UCSD-AML1 (cell line): ENCODE results near the gene CBL.
A peak's percentile ranks its signal among the peaks of the same experiment; 100 is the strongest.

ENCODE experiments used
- DNase-seq: peaks from one replicate; lab custom pipeline; 2025; ENCODE audit not compliant: unreplicated experiment; lab: John Stamatoyannopoulos, UW

CBL gene

DNA sequence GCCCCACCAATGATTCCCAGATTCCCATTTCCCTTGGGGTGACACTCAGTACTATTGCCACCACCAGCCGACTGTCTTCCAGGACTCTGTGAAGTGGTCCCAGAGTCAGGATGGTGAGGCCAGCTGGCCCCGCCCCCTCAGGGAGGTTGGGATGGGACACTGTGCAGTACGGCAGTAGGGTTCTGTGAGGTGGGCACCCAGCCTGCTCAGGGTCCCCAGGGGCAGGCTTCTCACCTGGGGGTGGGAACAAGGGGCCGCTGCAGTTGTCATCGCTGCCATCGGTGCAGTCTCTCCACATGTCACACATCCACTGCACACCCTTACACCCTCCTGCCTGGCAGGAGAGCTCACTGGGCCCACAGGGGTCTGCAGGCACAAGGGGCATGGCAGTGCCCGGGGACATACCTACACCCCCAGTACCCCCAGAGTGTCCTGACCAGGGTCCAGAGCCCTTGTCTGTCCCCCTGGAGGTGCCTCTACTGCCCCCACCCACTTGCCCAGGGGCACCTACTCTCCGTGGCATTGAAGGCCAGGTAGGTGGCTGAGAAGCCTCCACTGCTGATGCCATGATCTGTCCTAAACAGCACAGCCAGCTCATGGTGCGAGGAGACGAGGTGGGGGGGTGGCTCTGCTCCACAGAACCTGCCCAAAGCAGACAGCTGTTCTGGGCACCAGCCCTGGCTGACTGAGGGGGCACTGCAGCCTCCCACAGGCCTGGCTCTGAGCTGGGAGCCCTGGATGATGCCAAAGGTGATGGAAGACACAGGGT lies 136.4 kb downstream of the CBL start:
- DNase-seq: no peak

GRCh38 chr11:119343726-119344125 lies 137.6 kb downstream of the CBL start:
- DNase-seq: no peak

GRCh38 chr11:119344291-119345010 lies 138.3 kb downstream of the CBL start:
- DNase-seq: no peak

DNA sequence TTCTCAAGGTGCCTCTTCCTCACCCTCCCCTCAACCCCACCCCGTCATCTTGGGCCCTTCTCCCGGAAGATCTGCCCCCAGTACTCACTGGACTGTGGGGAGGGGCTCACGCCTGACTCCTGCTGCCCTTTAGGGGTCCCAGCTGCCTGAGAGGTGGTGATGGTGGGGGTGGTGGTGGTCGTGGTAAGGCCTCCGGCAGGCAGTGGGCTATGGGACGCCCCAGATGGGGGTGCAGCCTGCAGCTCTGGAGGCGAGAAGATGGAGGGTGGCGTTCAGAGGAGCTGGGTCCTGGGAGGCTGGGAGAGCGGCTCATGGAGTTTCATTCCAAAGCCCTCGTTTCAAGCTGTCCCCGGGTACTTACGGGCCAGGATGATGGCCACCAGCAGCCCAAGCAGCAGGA lies 139.5 kb downstream of the CBL start:
- no peak for DNase-seq

DNA sequence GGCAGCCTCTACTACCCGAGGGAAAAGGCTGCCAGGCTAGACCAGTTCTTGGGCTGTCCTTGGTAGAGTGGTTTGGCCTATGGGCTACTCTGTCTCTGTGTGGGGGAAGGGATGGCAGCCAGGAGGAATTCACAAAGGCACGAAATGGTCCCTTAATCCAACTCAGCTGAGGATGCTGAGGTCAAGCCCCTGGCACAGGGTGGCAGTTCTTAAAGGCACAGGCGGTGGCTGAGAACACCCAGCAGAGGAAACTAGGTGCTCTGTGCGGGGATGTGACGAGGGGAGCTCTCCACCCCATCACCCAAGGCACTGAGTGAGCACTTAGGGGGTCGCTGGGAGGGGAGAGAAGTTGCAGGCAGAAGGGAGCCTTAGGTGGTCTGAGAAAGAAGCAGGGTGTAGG lies 140.5 kb downstream of the CBL start, which contains the start of gene MFRP:
TSS of gene MFRP (minus strand) at position 101 of the 400 bp plus-strand sequence. CDS start 192 bp downstream, outside the sequence.
- DNase-seq: no peak

- no peak for DNase-seq
Measured at GRCh38 chr11:119347242-119347641, 141.1 kb downstream of the CBL start.

- no peak for DNase-seq
Measured at GRCh38 chr11:119347940-119348605, 141.9 kb downstream of the CBL start.

DNA sequence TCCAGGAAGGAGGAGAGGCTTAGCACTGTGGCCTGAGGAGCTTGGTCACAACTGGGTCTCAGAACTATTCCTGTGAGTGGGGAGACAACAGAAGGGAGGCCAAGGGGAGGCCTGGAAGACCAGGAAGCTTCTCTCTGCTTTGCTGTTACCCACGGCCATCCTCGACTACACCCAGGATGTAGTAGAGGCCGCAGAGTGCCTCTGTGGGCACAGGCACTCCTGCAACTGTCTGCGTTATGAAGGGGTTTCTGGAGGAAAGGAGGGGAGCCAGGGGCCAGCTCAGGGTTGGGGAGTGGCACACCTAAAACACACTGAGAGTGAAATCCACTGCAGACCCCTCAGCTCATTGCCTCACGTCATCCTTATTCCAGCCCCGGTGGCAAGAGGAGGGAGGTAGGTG lies 144.2 kb downstream of the CBL start:
- no peak for DNase-seq

GRCh38 chr11:119351232-119351631 lies 145.1 kb downstream of the CBL start:
- no peak for DNase-seq

DNA sequence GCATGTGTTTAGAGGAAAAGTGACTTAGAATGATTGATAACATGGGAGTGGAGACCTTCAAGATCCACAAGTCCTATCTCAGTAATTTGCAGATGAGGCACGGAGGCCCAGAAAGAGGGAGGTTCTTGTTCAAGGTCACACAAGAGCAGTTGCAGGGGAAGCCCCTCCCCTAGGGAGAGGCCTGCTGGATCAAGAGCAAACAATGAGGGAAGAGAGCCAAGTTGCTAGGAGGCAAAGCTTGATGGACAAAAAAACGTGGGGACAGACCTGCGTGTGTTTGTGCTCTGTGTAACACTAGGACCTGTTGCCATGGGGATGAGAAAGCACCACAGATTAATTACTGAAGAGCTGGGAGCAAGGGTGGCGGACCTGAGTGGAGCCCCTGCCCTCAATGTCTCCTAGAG lies 146.7 kb downstream of the CBL start:
- DNase-seq: no peak

DNA sequence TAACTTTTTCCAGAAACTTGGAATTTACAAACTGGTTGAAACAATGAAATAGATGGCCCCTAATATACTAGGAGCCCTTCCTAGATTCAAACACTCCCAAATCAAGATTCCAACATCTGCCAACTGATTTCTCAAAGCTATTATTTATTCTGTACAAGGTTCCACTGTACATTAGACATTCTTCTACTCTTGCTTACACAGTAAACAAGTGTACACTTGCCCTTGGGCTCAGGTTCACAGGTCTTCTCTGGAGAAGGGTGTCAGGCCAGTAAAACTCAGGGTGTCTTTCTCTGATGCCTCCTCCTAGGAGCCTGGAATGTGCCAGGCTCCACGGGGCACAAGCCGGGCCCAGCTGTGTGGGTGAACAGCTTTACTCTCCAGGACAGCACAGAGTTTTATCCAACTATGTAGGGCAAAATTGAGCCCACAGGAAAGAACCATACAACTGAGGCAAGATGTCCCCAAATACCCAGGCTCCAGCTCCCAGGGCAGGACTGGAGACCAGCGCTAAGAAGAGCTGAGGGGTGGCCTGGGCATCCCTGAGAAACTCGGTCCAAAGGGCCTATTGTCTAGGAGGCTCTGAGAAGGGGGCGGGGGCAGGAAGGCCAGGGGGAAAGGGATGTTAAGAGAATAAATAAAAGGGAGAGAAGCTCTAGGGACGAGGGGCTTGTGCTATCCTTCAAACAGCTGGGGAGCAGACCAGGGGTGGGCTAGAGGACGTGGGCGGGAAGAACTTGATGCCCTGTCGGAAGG lies 149.1 kb downstream of the CBL start:
- DNase-seq: no peak

DNA sequence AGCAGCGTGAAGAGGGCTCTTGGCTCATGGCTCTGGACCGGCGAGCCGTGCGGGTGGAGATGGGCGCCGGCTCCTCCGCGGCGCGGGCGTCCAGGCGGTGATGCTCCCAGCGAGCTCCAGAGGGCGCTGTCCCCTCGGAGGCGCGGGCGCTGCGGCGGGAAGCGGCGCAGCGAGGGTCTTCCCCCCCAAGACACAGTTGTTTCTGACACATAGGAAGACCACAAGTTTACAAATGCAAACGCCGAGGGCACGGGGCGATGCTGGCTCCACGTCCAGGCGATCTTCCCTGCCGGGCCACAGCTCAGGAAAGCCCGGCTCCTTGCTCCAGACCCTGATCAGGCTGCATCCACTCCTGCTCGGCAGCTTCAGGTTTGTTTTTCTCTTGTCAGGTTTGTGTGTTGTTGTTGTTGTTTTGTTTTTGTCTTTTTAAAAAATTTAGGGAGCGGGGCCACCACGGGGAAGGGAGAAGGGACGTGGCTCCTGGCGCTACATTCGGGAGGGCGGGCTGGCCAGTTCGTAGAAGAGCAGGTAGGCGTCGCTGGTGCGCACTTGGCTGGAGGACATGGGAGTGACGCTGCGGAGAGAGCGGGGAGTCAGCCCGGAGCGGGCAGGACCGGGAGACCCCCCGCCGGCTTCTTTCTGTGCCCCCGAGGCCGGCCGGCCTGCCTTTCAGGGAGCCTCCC lies 150.4 kb downstream of the CBL start:
- DNase-seq: peak; percentile 60

DNA sequence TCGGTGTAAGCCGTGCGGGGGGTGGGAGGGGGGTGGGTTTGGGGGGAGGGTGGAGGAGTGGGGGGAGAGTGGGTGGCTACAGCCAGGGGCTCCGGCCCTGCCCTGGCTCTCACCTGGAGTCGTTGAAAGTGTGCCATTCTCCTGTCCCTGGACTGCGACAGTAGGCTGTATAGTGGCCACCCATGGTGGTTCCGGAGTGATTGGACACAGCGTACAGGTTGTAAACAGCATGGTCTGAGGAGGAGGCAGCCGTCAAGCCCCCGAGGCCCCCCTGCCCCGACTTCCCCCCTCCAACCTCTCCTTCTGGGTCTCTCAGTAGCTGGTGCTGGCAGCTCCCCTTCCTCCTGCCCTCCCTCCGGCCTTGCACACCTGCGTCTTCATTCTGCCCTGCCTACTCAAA lies 150.9 kb downstream of the CBL start:
- DNase-seq: no peak
